Mononuclear cell (primary cell): ENCODE results near the gene GRIN2D. TPM values are rescaled to one million over a fixed set of nuclear protein-coding genes. Genes with fewer than 3 reads are reported as not detected.
"Not testable (repeated sequence)": the region's sequence is repeated elsewhere in the genome, so short reads cannot be mapped to it uniquely, and the experiment has no call there.

Experiments used
- H3K27me3 ChIP-seq: 2 replicates; pipeline ENCODE4 v1.6.0; 2011; ENCODE audit warnings: low read length, control low read depth; ENCODE audit not compliant: insufficient read depth
- H3K4me1 ChIP-seq: 2 replicates; pipeline ENCODE4 v1.5.1; 2011; ENCODE audit warnings: mild to moderate bottlenecking, low read length, control low read depth; ENCODE audit not compliant: insufficient read depth
- H3K4me3 ChIP-seq: 2 replicates; pipeline ENCODE4 v1.5.1; 2011; ENCODE audit warnings: mild to moderate bottlenecking, low read length, moderate library complexity
- H3K9me3 ChIP-seq: 2 replicates; pipeline ENCODE4 v1.5.1; 2011; ENCODE audit warnings: low read depth, mild to moderate bottlenecking, control low read depth, low read length
- total RNA-seq: library from RNA; depleted of rRNA; stranded (reverse); fragments of >200 nt; gene quantifications from one replicate; pipeline ENCODE4 v1.2.3, GENCODE V29; 2012

Gene GRIN2D
- total RNA-seq, 1 donor: 0.10 TPM

DNA sequence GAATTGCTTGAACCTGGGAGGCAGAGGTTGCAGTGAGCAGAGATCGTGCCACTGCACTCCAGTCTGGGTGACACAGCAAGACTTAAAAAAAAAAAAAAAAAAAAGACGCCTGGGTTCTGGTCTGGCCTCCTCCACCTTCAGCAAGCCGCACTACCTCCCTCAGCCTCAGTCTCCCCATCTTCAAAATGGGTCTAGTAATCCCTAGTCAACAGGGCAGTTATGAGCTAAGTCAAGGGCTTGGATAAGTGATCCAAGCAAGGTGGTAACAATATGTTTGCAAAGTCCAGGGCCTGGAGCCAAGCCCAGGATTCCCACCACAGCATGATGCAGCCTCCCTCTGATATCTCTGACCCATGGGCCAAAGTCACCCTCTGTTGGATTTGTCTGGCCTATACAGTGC is 6.5 kb upstream of the GRIN2D start:
- Histone ChIP-seq H3K27me3 (no peaks in the 10 kb centered on the region), H3K9me3 (no peaks in the 10 kb centered on the region), H3K4me3 (no peak overlapping the region), H3K4me1 (peaks cover 12% of the 10 kb centered on the region)

DNA sequence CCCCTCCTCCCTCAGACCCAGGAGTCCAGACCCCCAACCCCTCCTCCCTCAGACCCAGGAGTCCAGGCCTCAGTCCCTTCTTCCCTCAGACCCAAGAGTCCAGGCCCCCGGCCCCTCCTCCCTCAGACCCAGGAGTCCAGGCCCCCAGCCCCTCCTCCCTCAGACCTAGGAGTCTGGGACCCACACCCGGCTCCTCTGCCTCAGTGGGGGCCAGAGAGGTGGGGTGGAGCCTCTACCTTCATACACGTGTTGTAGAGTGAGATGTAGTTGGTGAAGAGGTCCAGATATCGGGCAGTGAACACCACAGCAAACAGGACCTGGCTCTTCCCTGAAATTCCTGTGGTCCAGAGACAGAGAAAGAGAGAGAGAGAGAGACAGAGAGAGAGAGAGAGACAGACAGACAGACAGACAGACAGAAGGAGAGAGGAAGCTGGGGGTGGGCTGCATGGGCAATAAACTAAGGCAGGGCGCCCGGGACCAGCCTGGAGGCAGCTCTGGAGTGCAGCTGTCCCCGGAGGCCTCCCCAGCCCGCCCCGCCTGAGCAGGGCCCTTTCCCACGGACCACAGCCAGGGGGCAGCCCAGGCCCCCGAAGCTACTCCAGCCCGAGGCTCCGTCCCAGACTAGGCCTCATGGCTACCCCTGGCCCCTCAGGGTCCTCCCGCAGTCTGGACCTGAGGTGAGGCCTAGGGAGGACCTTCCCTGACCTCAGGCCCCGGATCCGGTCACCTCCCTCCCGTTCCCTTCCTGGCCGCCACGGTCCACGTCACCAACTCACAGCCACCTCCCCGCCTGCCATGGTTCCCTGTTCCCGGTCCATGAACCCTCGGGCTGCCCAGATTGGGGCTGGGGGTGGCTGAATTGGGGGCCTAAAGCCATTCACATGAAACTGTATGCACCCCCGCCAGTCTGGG is 3.0 kb upstream of the GRIN2D start:
- Histone ChIP-seq H3K9me3 (no peaks in the 10 kb centered on the region), H3K4me3 (peak overlapping the region; percentile 87), H3K4me1 (peaks cover 29% of the 10 kb centered on the region), H3K27me3 (peaks cover 27% of the 10 kb centered on the region)

DNA sequence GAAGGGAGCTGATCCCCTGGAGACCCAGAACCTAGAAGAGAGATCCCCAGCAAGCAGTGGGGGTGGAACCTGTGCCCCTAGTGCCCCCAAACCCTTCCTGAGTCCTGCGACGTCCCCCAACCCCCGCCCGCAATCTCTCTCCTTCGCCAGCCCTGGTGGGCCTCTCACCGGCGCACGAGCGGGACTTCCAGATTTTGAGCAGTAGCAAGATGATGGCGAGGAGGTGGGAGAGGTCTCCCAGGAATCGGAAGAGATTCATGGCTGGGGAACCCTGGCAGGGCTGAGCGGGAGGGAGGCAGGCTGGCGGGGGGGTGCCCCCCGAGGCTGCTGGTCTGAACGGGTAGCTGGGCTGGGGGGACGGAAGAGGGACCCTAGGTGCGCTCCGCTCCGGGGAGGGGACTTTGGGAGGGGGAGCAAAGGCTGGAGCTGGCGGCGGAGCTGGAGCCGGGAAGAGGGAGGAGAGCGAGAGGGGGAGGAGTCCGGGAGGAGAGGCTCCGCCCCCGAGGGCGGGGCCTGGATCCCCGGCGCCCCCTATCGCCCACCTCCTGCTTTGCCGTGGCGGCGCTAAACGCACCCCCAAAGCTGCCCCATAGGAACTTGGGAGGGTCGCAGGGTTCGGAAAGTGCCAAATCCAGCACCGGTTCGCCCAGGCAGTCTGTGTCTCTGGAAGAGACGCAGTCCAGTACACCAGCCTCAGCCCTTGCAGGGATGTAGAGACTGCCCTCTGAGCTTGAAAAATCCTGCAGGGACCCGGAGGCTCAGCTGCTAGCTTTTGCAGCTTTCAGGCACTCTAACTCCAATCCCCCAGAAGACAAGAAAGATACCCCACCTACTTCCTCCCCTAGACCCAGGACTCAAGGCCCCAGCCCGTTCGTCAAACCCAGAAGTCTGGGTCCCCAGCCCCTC is 2.1 kb upstream of the GRIN2D start, which contains the start of gene KDELR1:
TSS of gene KDELR1 (minus strand) at position 452 of the 906 bp plus-strand sequence. CDS start at position 259, 193 bp downstream.
- Histone ChIP-seq H3K27me3 (peaks cover 36% of the 10 kb centered on the region), H3K4me1 (peaks cover 29% of the 10 kb centered on the region), H3K9me3 (no peaks in the 10 kb centered on the region), H3K4me3 (peak within 1 kb of the TSS; percentile 87)

DNA sequence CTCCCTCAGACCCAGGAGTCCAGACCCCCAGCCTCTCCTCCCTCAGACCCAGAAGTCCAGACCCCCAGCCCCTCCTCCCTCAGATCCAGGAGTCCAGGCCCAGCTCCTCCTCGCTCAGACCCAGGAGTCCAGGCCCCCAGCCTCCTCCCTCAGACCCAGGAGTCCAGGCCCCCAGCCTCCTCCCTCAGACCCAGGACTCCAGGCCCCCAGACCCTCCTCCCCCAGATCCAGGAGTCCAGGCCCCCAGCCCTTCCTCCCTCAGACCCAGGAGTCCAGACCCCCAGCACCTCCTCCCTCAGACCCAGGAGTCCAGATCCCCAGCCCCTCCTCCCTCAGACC is 1.5 kb upstream of the GRIN2D start:
- H3K4me3 ChIP-seq, H3K9me3 ChIP-seq: not testable (repeated sequence)
- Histone ChIP-seq H3K27me3 (peaks cover 41% of the 10 kb centered on the region), H3K4me1 (peaks cover 29% of the 10 kb centered on the region)

DNA sequence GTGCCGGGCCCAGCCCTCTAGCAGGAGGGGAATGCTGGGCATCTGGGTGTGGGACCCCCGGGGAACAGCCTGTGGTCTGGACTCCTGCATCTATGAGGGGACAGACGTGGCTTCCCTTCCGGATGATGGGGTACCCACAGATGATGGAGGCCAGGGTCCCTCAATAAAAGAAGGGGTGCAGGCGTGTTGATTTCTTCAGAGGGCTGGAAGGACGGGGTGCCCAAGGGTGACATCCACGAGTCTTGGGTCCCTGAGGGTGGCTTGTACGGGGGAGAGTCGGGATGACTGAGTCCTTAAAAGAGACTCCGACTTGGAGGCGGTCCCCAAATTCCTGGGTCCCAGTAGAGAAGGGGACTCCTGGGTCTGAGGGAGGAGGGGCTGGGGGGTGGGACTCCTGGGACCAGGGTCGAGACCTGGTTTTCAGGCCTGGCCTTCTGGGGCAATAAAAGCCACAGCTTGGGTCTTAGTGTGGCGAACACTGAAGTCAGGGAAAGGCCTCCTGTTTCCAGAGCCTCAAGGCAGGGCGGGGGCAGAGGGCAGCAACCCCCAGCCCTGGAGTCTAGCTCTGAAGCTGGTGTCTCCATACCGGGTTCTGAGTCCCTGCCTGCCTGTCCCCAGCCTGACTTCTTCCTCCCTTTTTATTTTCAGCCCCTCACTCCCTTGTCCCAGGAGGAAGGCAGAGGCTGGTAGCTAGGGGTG is 459 bp upstream of the GRIN2D start:
- H3K4me3 ChIP-seq: no peak overlapping the region
- peaks cover 39% of the 10 kb centered on the region for H3K4me1 ChIP-seq
- no peaks in the 10 kb centered on the region for H3K9me3 ChIP-seq
- peaks cover 49% of the 10 kb centered on the region for H3K27me3 ChIP-seq

DNA sequence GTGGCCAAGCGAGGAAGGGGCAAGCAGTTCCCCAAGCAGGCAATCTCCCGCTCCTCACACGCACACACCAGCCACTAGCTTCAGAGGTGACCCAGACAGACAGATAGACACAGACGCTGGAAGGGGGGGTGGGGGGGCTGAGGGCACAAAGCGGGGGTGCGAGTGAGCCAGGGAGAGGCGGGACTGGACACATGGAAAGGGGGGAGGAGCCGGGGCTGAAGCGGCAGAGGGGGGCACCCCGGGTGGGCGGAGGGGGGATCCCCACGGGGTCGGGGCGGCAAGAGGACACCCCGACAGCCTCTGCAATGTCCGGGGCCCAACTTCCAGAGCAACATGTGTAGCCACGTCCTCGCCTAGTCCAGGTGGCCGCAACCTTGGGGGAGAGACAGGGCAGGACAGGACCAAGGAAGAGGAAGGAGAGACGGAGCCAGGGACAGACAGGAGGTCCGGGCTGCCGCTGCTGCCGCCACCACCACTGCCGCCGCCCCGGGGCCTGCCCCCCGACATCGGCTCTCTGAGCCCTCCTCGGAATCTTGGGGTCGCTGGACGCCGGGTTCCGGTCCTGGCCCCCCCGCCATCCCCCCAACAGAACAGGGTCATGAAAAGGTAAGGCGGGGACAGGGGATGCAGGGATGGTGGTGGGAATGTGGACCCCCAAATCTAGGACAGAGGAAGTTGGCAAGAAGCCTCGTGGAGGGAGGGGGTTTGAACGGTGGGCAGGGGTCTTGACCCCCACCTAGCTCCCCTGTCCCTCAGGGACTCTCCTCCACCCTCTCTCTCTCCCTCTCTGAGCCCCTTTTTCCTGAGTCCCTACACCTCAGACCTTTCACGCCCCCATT is 1.1 kb downstream of the GRIN2D start:
- no peak overlapping the region for H3K4me3 ChIP-seq
- H3K9me3 ChIP-seq: no peaks in the 10 kb centered on the region
- H3K27me3 ChIP-seq: peaks cover 49% of the 10 kb centered on the region
- H3K4me1 ChIP-seq: peaks cover 41% of the 10 kb centered on the region

DNA sequence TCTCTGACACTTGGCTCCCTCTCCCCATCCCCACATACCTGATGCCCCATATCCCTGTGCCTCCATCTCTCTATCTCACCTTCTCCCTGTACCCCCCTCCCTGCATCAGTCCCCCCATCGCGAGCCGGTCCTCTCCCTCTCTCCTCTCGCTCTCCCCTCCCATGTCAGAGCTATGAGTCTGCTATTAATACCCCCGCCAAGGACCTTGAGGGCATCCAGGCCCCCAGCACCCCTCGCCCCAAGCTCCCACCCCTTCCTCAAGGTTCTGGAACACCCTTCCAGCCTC is 1.6 kb downstream of the GRIN2D start:
- peaks cover 49% of the 10 kb centered on the region for H3K27me3 ChIP-seq
- H3K9me3 ChIP-seq: no peaks in the 10 kb centered on the region
- peaks cover 43% of the 10 kb centered on the region for H3K4me1 ChIP-seq
- H3K4me3 ChIP-seq: no peak overlapping the region

DNA sequence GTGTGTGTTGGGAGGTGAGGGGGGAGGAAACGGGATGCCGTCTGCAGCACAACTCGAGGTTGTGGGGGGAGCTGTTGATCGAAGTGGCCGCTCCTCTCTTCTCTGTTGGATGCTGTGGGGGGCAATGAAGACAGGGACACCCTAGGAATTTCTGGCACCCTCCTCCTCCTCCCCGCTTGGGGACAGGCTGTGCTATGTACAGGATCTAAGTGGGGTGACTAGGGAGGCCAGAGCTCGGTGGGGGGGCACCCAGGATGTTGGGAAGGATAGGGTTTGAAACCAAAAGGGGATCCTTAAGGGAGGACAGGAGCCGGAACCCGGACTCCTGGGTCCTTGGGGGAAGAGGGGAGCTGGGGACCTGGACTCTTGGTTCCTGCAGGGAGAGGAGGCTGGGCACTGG is 2.0 kb downstream of the GRIN2D start:
- Histone ChIP-seq H3K27me3 (peaks cover 49% of the 10 kb centered on the region), H3K4me1 (peaks cover 41% of the 10 kb centered on the region), H3K4me3 (no peak overlapping the region), H3K9me3 (no peaks in the 10 kb centered on the region)

DNA sequence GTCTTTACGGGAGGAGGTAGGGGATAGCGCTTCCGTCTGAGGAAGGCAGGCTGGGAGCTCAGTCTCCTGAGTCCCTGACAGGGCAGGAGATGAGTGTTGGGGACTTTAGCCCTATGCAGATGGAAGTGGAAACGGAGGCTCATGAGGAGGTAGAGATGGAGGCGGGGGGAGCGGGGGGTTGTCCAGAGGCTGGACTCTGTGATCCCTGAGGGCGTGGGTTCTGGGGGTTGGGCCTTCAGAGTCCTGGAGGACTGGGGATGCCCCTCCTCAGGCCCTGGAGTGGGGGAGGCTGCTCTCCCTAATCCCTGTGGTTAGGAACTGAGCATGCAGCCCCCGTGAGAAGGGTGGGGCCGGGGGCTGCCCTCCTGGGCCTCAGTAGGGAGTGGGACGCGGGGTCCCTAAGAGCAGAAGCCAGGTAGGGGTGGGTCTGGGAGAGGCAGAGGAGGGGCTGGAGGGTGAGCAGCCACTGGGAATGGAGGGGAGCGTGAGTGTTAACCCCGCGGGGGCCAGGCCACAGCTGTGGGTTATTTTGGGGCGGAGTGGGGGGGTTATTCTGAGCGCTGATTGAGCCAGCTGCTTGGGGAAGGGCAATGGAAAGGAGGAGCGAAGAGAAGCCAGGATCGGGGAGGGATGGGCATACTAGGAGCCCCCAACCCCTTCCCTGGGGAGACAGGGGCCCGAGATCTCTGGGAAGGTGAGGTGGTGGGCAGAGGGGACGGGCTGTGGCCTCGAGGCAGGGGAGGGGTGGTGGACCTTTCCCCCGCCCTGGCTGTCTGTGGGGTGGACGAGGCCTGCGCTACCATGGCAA is 2.8 kb downstream of the GRIN2D start:
- no peak overlapping the region for H3K4me3 ChIP-seq
- peaks cover 49% of the 10 kb centered on the region for H3K27me3 ChIP-seq
- H3K4me1 ChIP-seq: peaks cover 40% of the 10 kb centered on the region
- H3K9me3 ChIP-seq: no peaks in the 10 kb centered on the region

DNA sequence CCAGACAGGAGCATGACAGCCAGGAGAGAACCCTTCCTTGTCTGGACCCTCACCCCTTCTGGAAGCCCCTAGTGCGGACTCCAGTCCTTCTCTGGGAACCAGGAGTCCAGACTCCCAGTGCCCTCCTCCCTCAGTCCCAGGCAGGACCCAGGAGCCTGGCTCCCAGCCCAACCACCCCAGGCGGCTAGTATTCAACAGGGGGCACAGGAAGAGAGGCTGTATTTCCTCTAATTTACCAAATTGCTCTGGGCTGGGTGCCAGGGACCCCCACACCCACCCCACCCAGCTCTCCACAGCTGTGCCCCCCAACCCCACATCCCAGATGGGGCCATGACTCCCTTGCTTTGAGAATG is 3.3 kb downstream of the GRIN2D start:
- H3K27me3 ChIP-seq: peaks cover 49% of the 10 kb centered on the region
- no peak overlapping the region for H3K4me3 ChIP-seq
- peaks cover 36% of the 10 kb centered on the region for H3K4me1 ChIP-seq
- H3K9me3 ChIP-seq: no peaks in the 10 kb centered on the region

DNA sequence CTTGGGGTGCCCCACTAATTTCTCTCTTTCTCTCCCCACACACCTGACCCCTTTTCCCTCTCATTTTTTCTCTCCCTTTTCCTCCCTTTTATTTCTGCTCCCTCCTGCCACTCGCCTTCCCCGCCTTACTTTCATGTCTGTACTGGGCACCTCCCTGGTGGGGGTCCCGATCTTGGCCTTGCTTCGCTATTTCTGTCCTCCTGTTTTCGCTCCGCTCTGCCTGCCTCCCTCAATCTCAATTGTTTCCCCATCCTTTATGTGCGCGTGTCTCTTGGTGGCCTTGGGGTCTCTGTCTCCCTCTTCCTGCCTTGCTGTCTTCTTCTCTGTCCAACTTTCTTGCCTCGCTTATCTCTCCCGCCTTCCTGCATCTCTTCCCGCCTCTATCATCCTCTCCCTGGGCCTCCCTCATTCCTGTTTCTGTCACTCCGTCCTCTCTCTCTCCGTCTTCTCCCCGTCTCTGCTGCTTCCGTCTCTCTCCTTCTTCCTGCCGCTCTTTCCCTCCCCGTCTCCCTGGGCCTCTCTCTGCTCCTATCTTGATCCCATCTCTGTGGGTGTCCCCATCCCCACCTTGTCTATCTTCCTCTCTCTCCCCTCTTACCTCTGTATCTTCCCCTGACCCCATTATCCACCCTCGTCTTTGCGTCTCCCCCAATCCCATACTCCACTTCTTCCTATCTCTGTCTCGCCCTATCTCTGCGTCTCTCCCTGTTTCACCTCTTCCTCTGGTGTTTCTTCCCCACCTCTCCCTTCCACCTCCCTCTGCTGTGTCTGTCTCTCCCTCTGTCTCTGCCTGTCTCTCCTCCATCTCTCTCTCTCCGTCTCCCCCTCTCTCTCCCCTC is 4.0 kb downstream of the GRIN2D start:
- peaks cover 35% of the 10 kb centered on the region for H3K4me1 ChIP-seq
- H3K27me3 ChIP-seq: peaks cover 48% of the 10 kb centered on the region
- no peaks in the 10 kb centered on the region for H3K9me3 ChIP-seq
- peak overlapping the region; percentile 33 for H3K4me3 ChIP-seq

DNA sequence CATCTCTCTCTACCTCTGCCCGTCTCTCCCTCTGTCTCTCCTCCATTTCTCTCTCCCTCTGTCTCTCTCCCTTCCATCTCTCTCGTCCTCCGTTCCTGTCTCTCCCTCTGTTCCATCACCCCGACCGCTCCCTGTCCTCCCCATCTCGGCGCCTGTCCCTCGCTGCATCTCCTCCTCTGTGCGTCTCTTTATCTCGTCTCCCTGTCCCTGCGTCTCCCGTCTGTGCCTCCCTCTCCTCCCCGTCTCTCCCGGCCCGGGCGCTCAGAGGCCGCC is 4.6 kb downstream of the GRIN2D start:
- Histone ChIP-seq H3K4me3 (peak overlapping the region; percentile 33), H3K27me3 (peaks cover 43% of the 10 kb centered on the region), H3K4me1 (peaks cover 35% of the 10 kb centered on the region), H3K9me3 (no peaks in the 10 kb centered on the region)
